ENCODE data around the gene FAM47B.

Gene FAM47B

DNA sequence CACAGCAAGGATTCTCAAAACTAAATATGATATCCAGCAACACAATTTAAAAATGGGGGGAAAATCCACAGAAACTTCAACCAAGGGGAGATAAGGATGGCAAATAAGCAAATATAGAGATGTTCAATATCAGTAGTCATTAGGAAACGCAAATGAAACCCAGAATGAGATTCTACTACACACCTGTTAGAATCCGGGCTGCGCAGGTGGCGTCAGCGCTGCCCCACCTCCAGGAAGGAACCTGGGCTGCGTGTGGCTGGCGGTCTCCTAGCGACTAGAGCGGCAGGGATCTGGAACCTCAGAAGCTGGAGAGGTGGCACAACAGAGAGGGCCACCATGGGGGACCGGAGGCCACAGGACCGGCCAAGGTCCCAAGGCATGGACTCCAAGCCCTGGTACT is at the start of gene FAM47B:
FAM47B (plus strand) TSS at position 301 of the 400 bp plus-strand sequence; CDS start at position 337, 36 bp downstream.
- TF ChIP-seq, protein P1, sequence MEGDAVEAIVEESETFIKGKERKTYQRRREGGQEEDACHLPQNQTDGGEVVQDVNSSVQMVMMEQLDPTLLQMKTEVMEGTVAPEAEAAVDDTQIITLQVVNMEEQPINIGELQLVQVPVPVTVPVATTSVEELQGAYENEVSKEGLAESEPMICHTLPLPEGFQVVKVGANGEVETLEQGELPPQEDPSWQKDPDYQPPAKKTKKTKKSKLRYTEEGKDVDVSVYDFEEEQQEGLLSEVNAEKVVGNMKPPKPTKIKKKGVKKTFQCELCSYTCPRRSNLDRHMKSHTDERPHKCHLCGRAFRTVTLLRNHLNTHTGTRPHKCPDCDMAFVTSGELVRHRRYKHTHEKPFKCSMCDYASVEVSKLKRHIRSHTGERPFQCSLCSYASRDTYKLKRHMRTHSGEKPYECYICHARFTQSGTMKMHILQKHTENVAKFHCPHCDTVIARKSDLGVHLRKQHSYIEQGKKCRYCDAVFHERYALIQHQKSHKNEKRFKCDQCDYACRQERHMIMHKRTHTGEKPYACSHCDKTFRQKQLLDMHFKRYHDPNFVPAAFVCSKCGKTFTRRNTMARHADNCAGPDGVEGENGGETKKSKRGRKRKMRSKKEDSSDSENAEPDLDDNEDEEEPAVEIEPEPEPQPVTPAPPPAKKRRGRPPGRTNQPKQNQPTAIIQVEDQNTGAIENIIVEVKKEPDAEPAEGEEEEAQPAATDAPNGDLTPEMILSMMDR (IDR thresholded peaks at IDR 0.05): no peak
- H3K36me3 ChIP-seq: no peaks in the 10 kb centered on the region
- no peak within 1 kb of the TSS for H3K27ac ChIP-seq
- H3K4me1 ChIP-seq (ENCODE audit: control insufficient read depth in 1 of 2, insufficient read depth in 1 of 2, low read depth in 1 of 2, low read length in 1 of 2): no peaks in the 10 kb centered on the region
- no peaks in the 10 kb centered on the region for H3K9me3 ChIP-seq
- H3K27me3 ChIP-seq: no peaks in the 10 kb centered on the region
- no peak within 1 kb of the TSS for H3K4me3 ChIP-seq (ENCODE audit: low read depth in 1 of 2, low read length in 1 of 2)

DNA sequence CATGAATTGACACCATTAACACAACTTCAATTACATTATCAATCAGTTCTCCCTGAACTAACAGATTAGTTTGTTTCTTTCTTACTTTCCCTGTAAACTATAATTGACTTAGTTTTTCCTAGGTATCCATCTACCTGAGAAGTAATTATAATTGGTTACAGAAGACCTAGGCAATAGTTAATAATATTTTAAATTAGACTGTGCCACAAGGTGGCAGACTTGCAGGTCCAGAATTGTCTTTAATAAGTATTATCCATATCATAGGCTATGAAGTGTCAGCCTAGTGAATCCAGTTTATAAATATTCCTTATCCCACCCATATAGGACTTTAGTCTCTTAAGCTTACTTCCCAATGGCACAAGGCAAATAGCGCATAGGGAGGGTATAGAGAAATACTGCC is 48.9 kb upstream of the FAM47B start:
- Histone ChIP-seq H3K27ac (no peak overlapping the region), H3K9me3 (no peaks in the 10 kb centered on the region), H3K4me3 (ENCODE audit: low read depth in 1 of 2, low read length in 1 of 2) (no peak overlapping the region), H3K36me3 (no peaks in the 10 kb centered on the region), H3K27me3 (no peaks in the 10 kb centered on the region), H3K4me1 (ENCODE audit: control insufficient read depth in 1 of 2, insufficient read depth in 1 of 2, low read depth in 1 of 2, low read length in 1 of 2) (no peaks in the 10 kb centered on the region)
- TF ChIP-seq, protein P1 (IDR thresholded peaks at IDR 0.05): no peak

DNA sequence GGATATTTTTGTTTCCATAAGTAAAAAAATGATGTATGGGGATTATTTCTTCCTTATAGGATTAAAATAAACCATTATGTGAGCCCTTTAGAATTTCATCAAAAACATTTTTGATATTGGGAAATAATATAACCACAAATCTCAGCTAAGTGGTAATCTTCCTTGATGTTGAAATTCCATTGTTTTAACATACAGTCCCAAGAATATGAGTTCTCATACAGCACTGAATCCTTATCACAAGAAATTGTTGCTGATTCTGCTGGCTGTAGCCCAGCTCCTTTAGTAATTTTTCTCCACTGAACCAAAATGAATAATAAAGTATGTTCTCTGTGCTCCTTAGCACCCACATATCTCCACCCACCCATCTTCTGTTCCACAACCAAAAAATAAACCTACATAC is 41.9 kb upstream of the FAM47B start:
- no peaks in the 10 kb centered on the region for H3K4me1 ChIP-seq (ENCODE audit: control insufficient read depth in 1 of 2, insufficient read depth in 1 of 2, low read depth in 1 of 2, low read length in 1 of 2)
- H3K27me3 ChIP-seq: no peaks in the 10 kb centered on the region
- H3K9me3 ChIP-seq: no peaks in the 10 kb centered on the region
- H3K27ac ChIP-seq: no peak overlapping the region
- TF ChIP-seq, protein P1 (IDR thresholded peaks at IDR 0.05): no peak
- H3K36me3 ChIP-seq: no peaks in the 10 kb centered on the region
- no peak overlapping the region for H3K4me3 ChIP-seq (ENCODE audit: low read depth in 1 of 2, low read length in 1 of 2)

DNA sequence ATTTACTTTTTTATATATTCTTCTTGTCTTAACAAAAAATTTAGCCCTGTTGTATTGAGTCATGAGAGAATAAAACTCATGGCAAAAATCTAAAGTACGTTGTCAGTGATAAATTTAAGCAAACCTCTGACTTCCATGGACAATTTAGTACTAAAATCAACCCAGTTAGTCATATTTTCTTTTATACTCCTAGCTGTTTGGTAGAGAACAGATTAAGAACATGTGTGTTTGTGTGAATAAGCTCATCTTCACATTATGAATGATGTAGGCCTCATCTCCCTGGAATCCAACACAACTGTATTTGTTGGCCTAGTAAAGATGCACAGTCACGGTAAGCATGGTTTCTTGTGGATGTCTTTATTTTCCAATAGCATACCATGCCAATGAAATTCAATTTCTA is 40.8 kb upstream of the FAM47B start:
- Histone ChIP-seq H3K27ac (no peak overlapping the region), H3K9me3 (no peaks in the 10 kb centered on the region), H3K4me3 (ENCODE audit: low read depth in 1 of 2, low read length in 1 of 2) (no peak overlapping the region), H3K27me3 (no peaks in the 10 kb centered on the region), H3K4me1 (ENCODE audit: control insufficient read depth in 1 of 2, insufficient read depth in 1 of 2, low read depth in 1 of 2, low read length in 1 of 2) (no peaks in the 10 kb centered on the region), H3K36me3 (no peaks in the 10 kb centered on the region)
- TF ChIP-seq, protein P1 (IDR thresholded peaks at IDR 0.05): no peak

DNA sequence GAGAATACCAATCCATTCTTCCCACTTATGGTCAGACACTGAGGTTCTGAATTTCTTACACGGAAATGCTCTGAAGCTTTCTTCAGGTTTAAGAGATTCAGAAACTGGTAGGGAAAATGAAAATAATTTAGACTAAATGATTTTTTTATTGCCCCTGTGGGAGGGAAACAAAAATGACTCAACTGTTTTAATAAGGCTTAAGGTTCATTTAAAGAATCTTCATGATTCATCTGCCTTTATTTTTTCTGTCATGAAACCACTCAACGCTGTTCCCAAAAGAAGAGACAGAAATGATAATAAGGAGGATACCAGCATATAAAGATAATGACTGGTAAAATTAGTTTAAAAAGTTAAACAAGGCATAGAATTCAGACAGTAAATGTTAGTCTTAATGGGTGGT is 39.3 kb upstream of the FAM47B start:
- H3K36me3 ChIP-seq: no peaks in the 10 kb centered on the region
- H3K27me3 ChIP-seq: no peaks in the 10 kb centered on the region
- TF ChIP-seq, protein P1 (IDR thresholded peaks at IDR 0.05): no peak
- no peak overlapping the region for H3K4me3 ChIP-seq (ENCODE audit: low read depth in 1 of 2, low read length in 1 of 2)
- H3K27ac ChIP-seq: no peak overlapping the region
- H3K4me1 ChIP-seq (ENCODE audit: control insufficient read depth in 1 of 2, insufficient read depth in 1 of 2, low read depth in 1 of 2, low read length in 1 of 2): no peaks in the 10 kb centered on the region
- H3K9me3 ChIP-seq: no peaks in the 10 kb centered on the region

DNA sequence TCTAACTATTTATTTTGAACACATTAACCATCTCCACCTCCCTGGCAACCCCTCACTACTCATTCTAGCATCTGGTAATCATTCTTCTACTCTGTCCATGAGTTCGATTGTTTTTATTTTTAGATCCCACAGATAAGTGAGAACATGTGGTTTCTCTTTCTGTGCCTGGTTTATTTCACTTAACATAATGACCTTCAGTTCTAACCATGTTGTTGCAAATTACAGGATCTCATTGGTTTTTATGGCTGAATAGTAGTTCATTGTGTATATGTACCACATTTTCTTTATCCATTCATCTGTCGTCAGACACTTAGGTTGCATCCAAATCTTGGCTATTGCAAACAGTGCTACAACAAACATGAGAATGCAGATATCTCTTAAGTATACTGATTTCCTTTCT is 33.4 kb upstream of the FAM47B start:
- no peaks in the 10 kb centered on the region for H3K36me3 ChIP-seq
- H3K27ac ChIP-seq: no peak overlapping the region
- no peaks in the 10 kb centered on the region for H3K27me3 ChIP-seq
- TF ChIP-seq, protein P1 (IDR thresholded peaks at IDR 0.05): no peak
- H3K4me1 ChIP-seq (ENCODE audit: control insufficient read depth in 1 of 2, insufficient read depth in 1 of 2, low read depth in 1 of 2, low read length in 1 of 2): no peaks in the 10 kb centered on the region
- no peak overlapping the region for H3K4me3 ChIP-seq (ENCODE audit: low read depth in 1 of 2, low read length in 1 of 2)
- H3K9me3 ChIP-seq: no peaks in the 10 kb centered on the region
